Bronchial epithelial cell (primary cell): Measurements from ENCODE around the gene MARS1. TPM values are rescaled to one million over a fixed set of nuclear protein-coding genes. Genes with fewer than 3 reads are reported as not detected.

Source experiments
- DNase-seq: peaks from one replicate; pipeline ENCODE4 v3.0.0-alpha.2; 2010; ENCODE audit warnings: low read depth
- FAIRE-seq: peaks from 2 replicates; lab custom pipeline; 2011; peaks lifted over from hg19 to GRCh38; lab: Jason Lieb, UNC
- H3K27me3 ChIP-seq: 2 replicates; pipeline ENCODE4 v1.5.1; 2011; ENCODE audit warnings: low read length; ENCODE audit not compliant: control insufficient read depth, insufficient read depth
- H3K36me3 ChIP-seq: 2 replicates; pipeline ENCODE4 v1.5.1; 2011; ENCODE audit warnings: low read length; ENCODE audit not compliant: control insufficient read depth, insufficient read depth
- H3K4me3 ChIP-seq: 2 replicates; pipeline ENCODE4 v1.5.1; 2011; ENCODE audit warnings: mild to moderate bottlenecking, low read depth, low read length, control low read depth
- total RNA-seq: library from RNA; depleted of rRNA; stranded (reverse); fragments of >200 nt; gene quantifications from 2 replicates; pipeline ENCODE4 v1.2.1, GENCODE V29; 2014
- TF ChIP-seq, protein P1 (sequence below): IDR thresholded peaks from 2 replicates; pipeline ENCODE4 v1.5.1; 2011; ENCODE audit warnings: mild to moderate bottlenecking, moderate library complexity, low read length, control low read depth, inconsistent platforms; ENCODE audit not compliant: insufficient read depth, severe bottlenecking

The MARS1 gene
- total RNA-seq, 1 donor from 2014 or later = 374 TPM

DNA sequence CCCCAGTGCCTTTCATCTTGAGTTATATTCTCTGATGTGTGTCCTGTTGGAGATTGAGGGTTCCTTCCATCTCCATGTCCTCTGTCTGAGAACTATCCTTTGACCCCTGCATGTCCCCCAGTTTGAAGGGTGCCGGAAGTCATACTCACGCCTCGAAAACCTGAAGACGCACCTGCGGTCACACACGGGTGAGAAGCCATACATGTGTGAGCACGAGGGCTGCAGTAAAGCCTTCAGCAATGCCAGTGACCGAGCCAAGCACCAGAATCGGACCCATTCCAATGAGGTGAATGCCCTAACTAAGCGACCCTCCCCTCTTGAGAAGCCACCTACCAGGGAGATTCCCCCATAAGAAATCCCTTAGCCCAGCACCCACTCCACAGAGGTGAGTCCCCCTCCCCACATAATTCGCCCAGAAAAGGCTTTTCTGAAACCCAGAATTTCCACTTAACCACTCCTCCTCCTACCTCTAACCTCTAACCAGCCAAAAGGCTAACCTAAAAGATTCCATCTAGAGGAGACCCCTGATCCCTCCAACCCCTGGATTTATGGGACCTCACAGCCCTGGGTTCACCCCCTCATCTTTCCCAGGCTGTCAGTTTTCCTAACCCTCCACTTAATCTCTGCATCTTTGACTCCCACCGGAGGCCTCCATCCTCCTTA is 20.5 kb upstream of the MARS1 start:
- Histone ChIP-seq H3K27me3 (peaks cover 6% of the 10 kb centered on the region), H3K4me3 (no peak overlapping the region), H3K36me3 (no peaks in the 10 kb centered on the region)
- no peak for FAIRE-seq
- TF ChIP-seq, protein P1, sequence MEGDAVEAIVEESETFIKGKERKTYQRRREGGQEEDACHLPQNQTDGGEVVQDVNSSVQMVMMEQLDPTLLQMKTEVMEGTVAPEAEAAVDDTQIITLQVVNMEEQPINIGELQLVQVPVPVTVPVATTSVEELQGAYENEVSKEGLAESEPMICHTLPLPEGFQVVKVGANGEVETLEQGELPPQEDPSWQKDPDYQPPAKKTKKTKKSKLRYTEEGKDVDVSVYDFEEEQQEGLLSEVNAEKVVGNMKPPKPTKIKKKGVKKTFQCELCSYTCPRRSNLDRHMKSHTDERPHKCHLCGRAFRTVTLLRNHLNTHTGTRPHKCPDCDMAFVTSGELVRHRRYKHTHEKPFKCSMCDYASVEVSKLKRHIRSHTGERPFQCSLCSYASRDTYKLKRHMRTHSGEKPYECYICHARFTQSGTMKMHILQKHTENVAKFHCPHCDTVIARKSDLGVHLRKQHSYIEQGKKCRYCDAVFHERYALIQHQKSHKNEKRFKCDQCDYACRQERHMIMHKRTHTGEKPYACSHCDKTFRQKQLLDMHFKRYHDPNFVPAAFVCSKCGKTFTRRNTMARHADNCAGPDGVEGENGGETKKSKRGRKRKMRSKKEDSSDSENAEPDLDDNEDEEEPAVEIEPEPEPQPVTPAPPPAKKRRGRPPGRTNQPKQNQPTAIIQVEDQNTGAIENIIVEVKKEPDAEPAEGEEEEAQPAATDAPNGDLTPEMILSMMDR = no peak
- no peak for DNase-seq

DNA sequence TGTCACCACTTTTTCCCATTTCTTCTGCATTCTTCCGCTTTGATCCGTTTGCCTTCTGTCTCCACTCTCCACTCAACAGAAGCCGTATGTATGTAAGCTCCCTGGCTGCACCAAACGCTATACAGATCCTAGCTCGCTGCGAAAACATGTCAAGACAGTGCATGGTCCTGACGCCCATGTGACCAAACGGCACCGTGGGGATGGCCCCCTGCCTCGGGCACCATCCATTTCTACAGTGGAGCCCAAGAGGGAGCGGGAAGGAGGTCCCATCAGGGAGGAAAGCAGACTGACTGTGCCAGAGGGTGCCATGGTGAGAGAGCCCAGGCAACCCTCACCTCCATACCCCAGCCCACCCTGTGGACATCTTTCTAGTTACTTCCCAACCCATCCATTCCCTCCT is 20.0 kb upstream of the MARS1 start:
- Histone ChIP-seq H3K4me3 (no peak overlapping the region), H3K36me3 (no peaks in the 10 kb centered on the region), H3K27me3 (peaks cover 12% of the 10 kb centered on the region)
- DNase-seq = no peak
- FAIRE-seq = no peak
- TF ChIP-seq, protein P1 = no peak

DNA sequence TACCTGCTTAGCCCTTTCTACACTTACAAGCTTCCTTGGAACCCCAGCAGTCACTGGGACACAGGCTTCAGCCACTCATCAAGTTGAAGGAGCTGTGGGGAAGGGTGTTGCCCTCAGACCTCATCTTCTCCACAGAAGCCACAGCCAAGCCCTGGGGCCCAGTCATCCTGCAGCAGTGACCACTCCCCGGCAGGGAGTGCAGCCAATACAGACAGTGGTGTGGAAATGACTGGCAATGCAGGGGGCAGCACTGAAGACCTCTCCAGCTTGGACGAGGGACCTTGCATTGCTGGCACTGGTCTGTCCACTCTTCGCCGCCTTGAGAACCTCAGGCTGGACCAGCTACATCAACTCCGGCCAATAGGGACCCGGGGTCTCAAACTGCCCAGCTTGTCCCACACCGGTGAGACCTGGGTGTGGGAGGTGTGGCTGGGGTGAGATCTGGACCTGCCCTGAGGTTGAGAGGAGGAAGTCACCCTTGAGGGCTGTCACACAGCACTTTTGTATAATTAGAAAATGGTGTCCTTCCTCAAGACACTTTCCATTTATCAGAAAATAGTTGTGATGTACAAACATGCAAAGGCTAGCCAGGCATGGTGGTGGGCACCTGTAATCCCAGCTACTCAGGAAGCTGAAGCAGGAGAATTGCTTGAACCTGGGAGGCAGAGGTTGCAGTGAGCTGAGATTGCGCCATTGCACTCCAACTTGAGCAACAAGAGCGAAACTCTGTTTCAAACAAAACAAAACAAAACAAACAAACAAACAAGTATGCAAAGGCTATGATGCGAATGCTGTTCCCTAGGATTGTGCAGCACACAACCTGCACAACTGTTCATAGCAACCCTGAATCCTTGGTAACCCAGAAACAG is 18.3 kb upstream of the MARS1 start:
- Histone ChIP-seq H3K4me3 (no peak overlapping the region), H3K36me3 (no peaks in the 10 kb centered on the region), H3K27me3 (peaks cover 22% of the 10 kb centered on the region)
- FAIRE-seq = no peak
- TF ChIP-seq, protein P1 = no peak
- DNase-seq = no peak

DNA sequence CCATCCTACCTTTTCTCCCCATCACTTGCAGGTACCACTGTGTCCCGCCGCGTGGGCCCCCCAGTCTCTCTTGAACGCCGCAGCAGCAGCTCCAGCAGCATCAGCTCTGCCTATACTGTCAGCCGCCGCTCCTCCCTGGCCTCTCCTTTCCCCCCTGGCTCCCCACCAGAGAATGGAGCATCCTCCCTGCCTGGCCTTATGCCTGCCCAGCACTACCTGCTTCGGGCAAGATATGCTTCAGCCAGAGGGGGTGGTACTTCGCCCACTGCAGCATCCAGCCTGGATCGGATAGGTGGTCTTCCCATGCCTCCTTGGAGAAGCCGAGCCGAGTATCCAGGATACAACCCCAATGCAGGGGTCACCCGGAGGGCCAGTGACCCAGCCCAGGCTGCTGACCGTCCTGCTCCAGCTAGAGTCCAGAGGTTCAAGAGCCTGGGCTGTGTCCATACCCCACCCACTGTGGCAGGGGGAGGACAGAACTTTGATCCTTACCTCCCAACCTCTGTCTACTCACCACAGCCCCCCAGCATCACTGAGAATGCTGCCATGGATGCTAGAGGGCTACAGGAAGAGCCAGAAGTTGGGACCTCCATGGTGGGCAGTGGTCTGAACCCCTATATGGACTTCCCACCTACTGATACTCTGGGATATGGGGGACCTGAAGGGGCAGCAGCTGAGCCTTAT is 17.4 kb upstream of the MARS1 start:
- Histone ChIP-seq H3K27me3 (peaks cover 31% of the 10 kb centered on the region), H3K36me3 (no peaks in the 10 kb centered on the region), H3K4me3 (no peak overlapping the region)
- FAIRE-seq (no peak), DNase-seq (no peak)
- TF ChIP-seq, protein P1 = no peak

DNA sequence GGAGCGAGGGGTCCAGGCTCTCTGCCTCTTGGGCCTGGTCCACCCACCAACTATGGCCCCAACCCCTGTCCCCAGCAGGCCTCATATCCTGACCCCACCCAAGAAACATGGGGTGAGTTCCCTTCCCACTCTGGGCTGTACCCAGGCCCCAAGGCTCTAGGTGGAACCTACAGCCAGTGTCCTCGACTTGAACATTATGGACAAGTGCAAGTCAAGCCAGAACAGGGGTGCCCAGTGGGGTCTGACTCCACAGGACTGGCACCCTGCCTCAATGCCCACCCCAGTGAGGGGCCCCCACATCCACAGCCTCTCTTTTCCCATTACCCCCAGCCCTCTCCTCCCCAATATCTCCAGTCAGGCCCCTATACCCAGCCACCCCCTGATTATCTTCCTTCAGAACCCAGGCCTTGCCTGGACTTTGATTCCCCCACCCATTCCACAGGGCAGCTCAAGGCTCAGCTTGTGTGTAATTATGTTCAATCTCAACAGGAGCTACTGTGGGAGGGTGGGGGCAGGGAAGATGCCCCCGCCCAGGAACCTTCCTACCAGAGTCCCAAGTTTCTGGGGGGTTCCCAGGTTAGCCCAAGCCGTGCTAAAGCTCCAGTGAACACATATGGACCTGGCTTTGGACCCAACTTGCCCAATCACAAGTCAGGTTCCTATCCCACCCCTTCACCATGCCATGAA is 16.8 kb upstream of the MARS1 start:
- DNase-seq (no peak), FAIRE-seq (no peak)
- no peaks in the 10 kb centered on the region for H3K36me3 ChIP-seq
- peaks cover 37% of the 10 kb centered on the region for H3K27me3 ChIP-seq
- H3K4me3 ChIP-seq = no peak overlapping the region
- TF ChIP-seq, protein P1 = no peak
